Measurements from ENCODE around the gene ADGRG4.

- TF ChIP-seq POLR2A (IDR thresholded peaks at IDR 0.05) (no peak), CTCF (IDR thresholded peaks at IDR 0.05) (no peak)
These were observed 45.7 kb downstream of the ADGRG4 start for GRCh38 chrX:136346506-136346905.

Data from heart left ventricle (tissue), 13 donors.